ENCODE results near the gene PHLDA1. TPM values are rescaled to one million over a fixed set of nuclear protein-coding genes. Genes with fewer than 3 reads are reported as not detected.

PHLDA1 gene
- total and polyA plus RNA-seq, 10 of the 15 experiments (the other 5 are each of a cell fraction or from before 2014, with no cell fraction given) = 0.66 to 14.2 (median 1.3) TPM

- no peaks in the 10 kb centered on the region for H3K4me1 ChIP-seq (ENCODE audit: control insufficient read depth, insufficient read depth, low read length)
- no peaks in the 10 kb centered on the region for H3K79me2 ChIP-seq (ENCODE audit: control insufficient read depth, insufficient read depth, low read length)
- TF ChIP-seq IRF3 (IDR thresholded peaks at IDR 0.05) (no peak), HSF1 (IDR thresholded peaks at IDR 0.05; ENCODE audit: low read depth, low read length) (no peak), DPF2 (IDR thresholded peaks at IDR 0.05) (no peak), RELA (IDR thresholded peaks at IDR 0.05; ENCODE audit: borderline replicate concordance, partially characterized antibody) (no peak), SUZ12 (IDR thresholded peaks at IDR 0.05; ENCODE audit: unreplicated experiment) (no peak), SIN3A (IDR thresholded peaks at IDR 0.05; ENCODE audit: low read depth, low read length) (no peak), SMC3 (IDR thresholded peaks at IDR 0.05; ENCODE audit: borderline replicate concordance, low read length) (no peak), NKRF (conservative IDR thresholded peaks at IDR 0.05) (no peak), MTA2 (IDR thresholded peaks at IDR 0.05; ENCODE audit: low read depth) (no peak), FOXK2 (IDR thresholded peaks at IDR 0.05) (no peak)
- TF ChIP-seq, protein P1, sequence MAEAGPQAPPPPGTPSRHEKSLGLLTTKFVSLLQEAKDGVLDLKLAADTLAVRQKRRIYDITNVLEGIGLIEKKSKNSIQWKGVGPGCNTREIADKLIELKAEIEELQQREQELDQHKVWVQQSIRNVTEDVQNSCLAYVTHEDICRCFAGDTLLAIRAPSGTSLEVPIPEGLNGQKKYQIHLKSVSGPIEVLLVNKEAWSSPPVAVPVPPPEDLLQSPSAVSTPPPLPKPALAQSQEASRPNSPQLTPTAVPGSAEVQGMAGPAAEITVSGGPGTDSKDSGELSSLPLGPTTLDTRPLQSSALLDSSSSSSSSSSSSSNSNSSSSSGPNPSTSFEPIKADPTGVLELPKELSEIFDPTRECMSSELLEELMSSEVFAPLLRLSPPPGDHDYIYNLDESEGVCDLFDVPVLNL (IDR thresholded peaks at IDR 0.05; ENCODE audit: low read depth, low read length) = no peak
- no peaks in the 10 kb centered on the region; the same call in 2 of the 3 replicates for H3K9me3 ChIP-seq (replicated peaks; ENCODE audit: control insufficient read depth, insufficient read depth, low read length)
- intact Hi-C loops (cut with micrococcal nuclease; ENCODE audit: unreplicated experiment) (no loop called here), in situ Hi-C loops (cut with MboI) (no loop called here)
- BruUV-seq (replicated peaks) = no TSS peak
- ATAC-seq (no peak), FAIRE-seq (no peak), DNase-seq (ENCODE audit: low read depth, low spot score) (no peak)
- no peak overlapping the region for H3K4me3 ChIP-seq
- H3K27ac ChIP-seq (ENCODE audit: control insufficient read depth, insufficient read depth) = no peak overlapping the region
- no peaks in the 10 kb centered on the region for H4K20me1 ChIP-seq (ENCODE audit: control insufficient read depth, insufficient read depth)
- no peak overlapping the region for H3K9ac ChIP-seq (ENCODE audit: control insufficient read depth, insufficient read depth, low read length)
- SMC1A ChIA-PET (ENCODE audit: uncharacterized antibody, unreplicated experiment) = interaction anchor here (1.5 kb wide), 1 partner anchor 10 kb away, joined by 3 read pairs; no protein-coding TSS in a partner anchor
- POLR2A ChIA-PET = interaction anchor here (0.7 kb wide), 1 partner anchor 378 kb away, joined by 3 read pairs; no protein-coding TSS in a partner anchor
- no peak overlapping the region for H2AFZ ChIP-seq (ENCODE audit: control insufficient read depth, low read depth, low read length)
- H3K4me2 ChIP-seq (ENCODE audit: control insufficient read depth, insufficient read depth) = no peak overlapping the region
- RAD21 ChIA-PET (ENCODE audit: unreplicated experiment) = no interaction called here
- CTCF ChIA-PET = interaction anchor here (1.0 kb wide), 1 partner anchor 20 kb away, joined by 3 read pairs; no protein-coding TSS in a partner anchor
- no peaks in the 10 kb centered on the region for H3K27me3 ChIP-seq (replicated peaks in 1 of 2; ENCODE audit: control insufficient read depth in 2 of 2, insufficient read depth in 2 of 2, low read length in 1 of 2)
- no peaks in the 10 kb centered on the region for H3K36me3 ChIP-seq (ENCODE audit: control insufficient read depth in 2 of 2, insufficient read depth in 2 of 2, low read length in 1 of 2)
- 67% methylated on average over 3 of the region's 3 CpGs for WGBS (ENCODE audit: insufficient coverage, insufficient replicate concordance, low lambda C conversion rate, missing lambda C conversion rate)
These were observed 23.1 kb downstream of the PHLDA1 start for GRCh38 chr12:76008428-76008827.
